HepG2 (cell line): ENCODE measurements around the gene ATG9A. TPM values are rescaled to one million over a fixed set of nuclear protein-coding genes. Genes with fewer than 3 reads are reported as not detected.

Experiments used
- AHR ChIP-seq: IDR thresholded peaks from 2 replicates; pipeline ENCODE4 v1.6.1; 2018; ENCODE audit warnings: missing genetic modification reagents, missing compliant biosample characterization
- BRCA1 ChIP-seq: sonication (generic); formaldehyde crosslinking; IDR thresholded peaks from 2 replicates; pipeline ENCODE4 v1.4.0; 2020; ENCODE audit warnings: missing genetic modification reagents
- HNF4A ChIP-seq: sonication (generic); formaldehyde crosslinking; IDR thresholded peaks from 2 replicates; pipeline ENCODE4 v1.4.0; 2020; ENCODE audit warnings: missing genetic modification reagents
- KLF9 ChIP-seq: IDR thresholded peaks from 2 replicates; pipeline ENCODE4 v1.6.1; 2016; ENCODE audit warnings: low read depth
- MED13 ChIP-seq: sonication (generic); formaldehyde crosslinking; IDR thresholded peaks from 2 replicates; pipeline ENCODE4 v1.5.0; 2020; ENCODE audit warnings: missing genetic modification reagents
- NFIB ChIP-seq: sonication (generic); formaldehyde crosslinking; IDR thresholded peaks from 2 replicates; pipeline ENCODE4 v1.9.0; 2021; ENCODE audit warnings: missing genetic modification reagents, mild to moderate bottlenecking, borderline replicate concordance
- NFRKB ChIP-seq: fragments of 450-650 bp; IDR thresholded peaks from 2 replicates; pipeline ENCODE4 v1.6.1; 2017
- RFX3 ChIP-seq: IDR thresholded peaks from 2 replicates; pipeline ENCODE4 v1.6.1; 2016; ENCODE audit warnings: missing biosample characterization, missing genetic modification reagents
- SOX13 ChIP-seq, 3 experiments: fragments of 450-650 bp in 1 of 3; sonication (generic) in 1 of 3; formaldehyde crosslinking in 1 of 3; IDR thresholded peaks in 2 of 3; conservative IDR thresholded peaks in 1 of 3; 2 replicates each; pipeline versions ENCODE4 v1.5.0 to v1.6.1; 2016 to 2020; ENCODE audit warnings: antibody characterized with exemption in 1 of 3, mild to moderate bottlenecking in 1 of 3, missing compliant biosample characterization in 1 of 3, missing genetic modification reagents in 1 of 3, moderate library complexity in 1 of 3
- THYN1 ChIP-seq: sonication (generic); formaldehyde crosslinking; IDR thresholded peaks from 2 replicates; pipeline ENCODE4 v1.8.1; 2023; ENCODE audit warnings: low read depth, mild to moderate bottlenecking, moderate library complexity, missing genetic modification reagents, borderline replicate concordance
- ZNF3 ChIP-seq: IDR thresholded peaks from 2 replicates; pipeline ENCODE4 v1.7.0; 2017; ENCODE audit warnings: inconsistent platforms
- ZNF343 ChIP-seq: sonication (generic); formaldehyde crosslinking; IDR thresholded peaks from 2 replicates; pipeline ENCODE4 v1.4.0; 2020; ENCODE audit warnings: mild to moderate bottlenecking, missing genetic modification reagents
- ZNF547 ChIP-seq: sonication (generic); formaldehyde crosslinking; IDR thresholded peaks from 2 replicates; pipeline ENCODE4 v1.5.1; 2020; ENCODE audit warnings: mild to moderate bottlenecking, missing genetic modification reagents
- ZNF678 ChIP-seq: sonication (generic); formaldehyde crosslinking; IDR thresholded peaks from 2 replicates; pipeline ENCODE4 v1.4.0; 2020; ENCODE audit warnings: mild to moderate bottlenecking, missing genetic modification reagents
- ZNF720 ChIP-seq: sonication (generic); formaldehyde crosslinking; IDR thresholded peaks from 2 replicates; pipeline ENCODE4 v1.4.0; 2020; ENCODE audit warnings: missing genetic modification reagents
- ZNF790 ChIP-seq: sonication (generic); formaldehyde crosslinking; IDR thresholded peaks from 2 replicates; pipeline ENCODE4 v1.8.0; 2022; ENCODE audit warnings: missing genetic modification reagents, mild to moderate bottlenecking, borderline replicate concordance
- polyA plus RNA-seq, 8 experiments: library from polyadenylated mRNA; depleted of rRNA in 3 of 8; stranded (reverse) in 7 of 8; unstranded in 1 of 8; fragments of >200 nt; fragmentation: Illumina TruSeq in 4 of 8; extraction: Trizol in 4 of 8; gene quantifications; 2 replicates each; pipeline versions ENCODE4 v1.2.1 to v1.2.3, GENCODE V29; 2011 to 2016; ENCODE audit warnings: low read depth in 4 of 8, missing spikeins in 1 of 8, mixed read lengths in 1 of 8; ENCODE audit not compliant: insufficient read depth in 1 of 8
- total RNA-seq, 5 experiments: library from RNA; depleted of rRNA; stranded (reverse); fragments of >200 nt; fragmentation: Illumina TruSeq; extraction: Trizol; gene quantifications; 2 replicates each; pipeline ENCODE4 v1.2.3, GENCODE V29; 2016; ENCODE audit warnings: low read depth in 1 of 5
- TF ChIP-seq, protein P1 (sequence below): fragments of 450-650 bp; IDR thresholded peaks from 2 replicates; pipeline ENCODE4 v1.6.1; 2016
- TF ChIP-seq, protein P2 (sequence below): sonication (generic); formaldehyde crosslinking; IDR thresholded peaks from 2 replicates; pipeline ENCODE4 v1.8.0; 2022; ENCODE audit warnings: mild to moderate bottlenecking, missing genetic modification reagents, borderline replicate concordance
- TF ChIP-seq, protein P3 (sequence below): sonication (generic); formaldehyde crosslinking; IDR thresholded peaks from 2 replicates; pipeline ENCODE4 v1.4.0; 2020; ENCODE audit warnings: missing genetic modification reagents, borderline replicate concordance
- TF ChIP-seq, protein P4 (sequence below): sonication (generic); formaldehyde crosslinking; IDR thresholded peaks from 2 replicates; pipeline ENCODE4 v1.8.0; 2022; ENCODE audit warnings: missing genetic modification reagents, mild to moderate bottlenecking, moderate library complexity, borderline replicate concordance
- TF ChIP-seq, protein P5 (sequence below): sonication (generic); formaldehyde crosslinking; IDR thresholded peaks from 2 replicates; pipeline ENCODE4 v1.8.1; 2023; ENCODE audit warnings: mild to moderate bottlenecking, missing genetic modification reagents, borderline replicate concordance

ATG9A gene
- total and polyA plus RNA-seq, 2 of the 13 experiments (the other 11 are each of a cell fraction or from before 2014, with no cell fraction given), result 35.0 to 131 TPM

DNA sequence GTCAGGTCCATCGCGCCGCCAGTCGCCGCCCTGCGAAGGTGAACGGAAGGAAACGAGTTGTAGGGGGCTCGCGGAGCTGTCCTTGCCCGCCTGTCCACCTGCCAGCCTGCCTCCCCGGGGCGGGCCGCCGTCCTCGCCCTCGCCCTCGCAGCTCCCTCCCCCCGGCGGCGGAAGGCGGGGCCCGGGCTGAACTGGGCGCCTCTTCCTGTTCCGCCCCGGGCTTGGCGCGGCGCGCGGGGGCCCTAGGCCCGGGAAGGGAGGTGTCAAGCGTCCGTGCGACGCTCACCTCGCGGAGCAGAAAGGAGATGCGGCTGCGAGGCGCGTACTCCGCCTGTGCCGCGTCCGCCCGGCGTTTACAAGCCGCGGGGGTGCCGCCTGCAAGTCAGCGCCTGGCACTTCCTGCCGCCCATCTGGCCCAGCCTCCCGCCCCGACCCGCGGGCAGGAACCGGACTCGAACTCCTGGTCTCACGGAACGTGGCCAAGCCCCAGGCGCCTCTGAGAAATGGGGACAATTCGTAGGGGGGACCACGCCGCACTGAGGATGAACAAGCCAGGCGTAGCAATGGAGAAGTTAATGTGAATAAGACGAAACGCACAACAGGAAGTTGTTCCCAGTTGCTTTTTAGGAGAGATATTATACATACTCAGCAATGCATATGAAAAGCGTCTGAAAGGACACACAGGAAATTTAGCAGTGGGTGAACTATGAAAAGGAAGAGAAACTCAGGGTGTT is 52.5 kb downstream of the ATG9A start, which contains the start of gene CNPPD1 (continued):
- TF ChIP-seq, protein P1, sequence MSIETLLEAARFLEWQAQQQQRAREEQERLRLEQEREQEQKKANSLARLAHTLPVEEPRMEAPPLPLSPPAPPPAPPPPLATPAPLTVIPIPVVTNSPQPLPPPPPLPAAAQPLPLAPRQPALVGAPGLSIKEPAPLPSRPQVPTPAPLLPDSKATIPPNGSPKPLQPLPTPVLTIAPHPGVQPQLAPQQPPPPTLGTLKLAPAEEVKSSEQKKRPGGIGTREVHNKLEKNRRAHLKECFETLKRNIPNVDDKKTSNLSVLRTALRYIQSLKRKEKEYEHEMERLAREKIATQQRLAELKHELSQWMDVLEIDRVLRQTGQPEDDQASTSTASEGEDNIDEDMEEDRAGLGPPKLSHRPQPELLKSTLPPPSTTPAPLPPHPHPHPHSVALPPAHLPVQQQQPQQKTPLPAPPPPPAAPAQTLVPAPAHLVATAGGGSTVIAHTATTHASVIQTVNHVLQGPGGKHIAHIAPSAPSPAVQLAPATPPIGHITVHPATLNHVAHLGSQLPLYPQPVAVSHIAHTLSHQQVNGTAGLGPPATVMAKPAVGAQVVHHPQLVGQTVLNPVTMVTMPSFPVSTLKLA, result no peak
- TF ChIP-seq MED13 (CRISPR knock-in tag) (peak; percentile 59; the same call in 1 of the 2 replicates), RFX3 (CRISPR knock-in tag) (no peak), BRCA1 (peak; percentile 93), ZNF343 (CRISPR knock-in tag) (peak; percentile 90; the same call in 1 of the 2 replicates), HNF4A (peak; percentile 35; the same call in 1 of the 2 replicates), KLF9 (CRISPR knock-in tag) (no peak), ZNF678 (CRISPR knock-in tag) (peak; percentile 96), SOX13 (IDR thresholded peaks at IDR 0.05) (no peak; the same call in 1 of the 2 replicates), SOX13 (CRISPR knock-in tag; conservative IDR thresholded peaks at IDR 0.05 in 1 of 2, IDR thresholded peaks at IDR 0.05 in 1 of 2) (peak in 1 of 2 experiments; percentile 74; a peak in 2 of 4 replicates), ZNF790 (CRISPR knock-in tag) (peak; percentile 61; the same call in 1 of the 2 replicates), ZNF3 (CRISPR knock-in tag) (peak; percentile 73), NFRKB (no peak), AHR (peak; percentile 57), ZNF720 (CRISPR knock-in tag) (no peak), NFIB (CRISPR knock-in tag) (no peak), ZNF547 (CRISPR knock-in tag) (peak; percentile 98), THYN1 (CRISPR knock-in tag) (no peak)
- TF ChIP-seq, protein P2, sequence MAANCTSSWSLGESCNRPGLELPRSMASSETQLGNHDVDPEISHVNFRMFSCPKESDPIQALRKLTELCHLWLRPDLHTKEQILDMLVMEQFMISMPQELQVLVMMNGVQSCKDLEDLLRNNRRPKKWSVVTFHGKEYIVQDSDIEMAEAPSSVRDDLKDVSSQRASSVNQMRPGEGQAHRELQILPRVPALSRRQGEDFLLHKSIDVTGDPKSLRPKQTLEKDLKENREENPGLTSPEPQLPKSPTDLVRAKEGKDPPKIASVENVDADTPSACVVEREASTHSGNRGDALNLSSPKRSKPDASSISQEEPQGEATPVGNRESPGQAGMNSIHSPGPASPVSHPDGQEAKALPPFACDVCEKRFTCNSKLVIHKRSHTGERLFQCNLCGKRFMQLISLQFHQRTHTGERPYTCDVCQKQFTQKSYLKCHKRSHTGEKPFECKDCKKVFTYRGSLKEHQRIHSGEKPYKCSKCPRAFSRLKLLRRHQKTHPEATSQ (CRISPR knock-in tag), result no peak
- TF ChIP-seq, protein P3, sequence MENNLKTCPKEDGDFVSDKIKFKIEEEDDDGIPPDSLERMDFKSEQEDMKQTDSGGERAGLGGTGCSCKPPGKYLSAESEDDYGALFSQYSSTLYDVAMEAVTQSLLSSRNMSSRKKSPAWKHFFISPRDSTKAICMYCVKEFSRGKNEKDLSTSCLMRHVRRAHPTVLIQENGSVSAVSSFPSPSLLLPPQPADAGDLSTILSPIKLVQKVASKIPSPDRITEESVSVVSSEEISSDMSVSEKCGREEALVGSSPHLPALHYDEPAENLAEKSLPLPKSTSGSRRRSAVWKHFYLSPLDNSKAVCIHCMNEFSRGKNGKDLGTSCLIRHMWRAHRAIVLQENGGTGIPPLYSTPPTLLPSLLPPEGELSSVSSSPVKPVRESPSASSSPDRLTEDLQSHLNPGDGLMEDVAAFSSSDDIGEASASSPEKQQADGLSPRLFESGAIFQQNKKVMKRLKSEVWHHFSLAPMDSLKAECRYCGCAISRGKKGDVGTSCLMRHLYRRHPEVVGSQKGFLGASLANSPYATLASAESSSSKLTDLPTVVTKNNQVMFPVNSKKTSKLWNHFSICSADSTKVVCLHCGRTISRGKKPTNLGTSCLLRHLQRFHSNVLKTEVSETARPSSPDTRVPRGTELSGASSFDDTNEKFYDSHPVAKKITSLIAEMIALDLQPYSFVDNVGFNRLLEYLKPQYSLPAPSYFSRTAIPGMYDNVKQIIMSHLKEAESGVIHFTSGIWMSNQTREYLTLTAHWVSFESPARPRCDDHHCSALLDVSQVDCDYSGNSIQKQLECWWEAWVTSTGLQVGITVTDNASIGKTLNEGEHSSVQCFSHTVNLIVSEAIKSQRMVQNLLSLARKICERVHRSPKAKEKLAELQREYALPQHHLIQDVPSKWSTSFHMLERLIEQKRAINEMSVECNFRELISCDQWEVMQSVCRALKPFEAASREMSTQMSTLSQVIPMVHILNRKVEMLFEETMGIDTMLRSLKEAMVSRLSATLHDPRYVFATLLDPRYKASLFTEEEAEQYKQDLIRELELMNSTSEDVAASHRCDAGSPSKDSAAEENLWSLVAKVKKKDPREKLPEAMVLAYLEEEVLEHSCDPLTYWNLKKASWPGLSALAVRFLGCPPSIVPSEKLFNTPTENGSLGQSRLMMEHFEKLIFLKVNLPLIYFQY, result peak; percentile 95
- TF ChIP-seq, protein P4, sequence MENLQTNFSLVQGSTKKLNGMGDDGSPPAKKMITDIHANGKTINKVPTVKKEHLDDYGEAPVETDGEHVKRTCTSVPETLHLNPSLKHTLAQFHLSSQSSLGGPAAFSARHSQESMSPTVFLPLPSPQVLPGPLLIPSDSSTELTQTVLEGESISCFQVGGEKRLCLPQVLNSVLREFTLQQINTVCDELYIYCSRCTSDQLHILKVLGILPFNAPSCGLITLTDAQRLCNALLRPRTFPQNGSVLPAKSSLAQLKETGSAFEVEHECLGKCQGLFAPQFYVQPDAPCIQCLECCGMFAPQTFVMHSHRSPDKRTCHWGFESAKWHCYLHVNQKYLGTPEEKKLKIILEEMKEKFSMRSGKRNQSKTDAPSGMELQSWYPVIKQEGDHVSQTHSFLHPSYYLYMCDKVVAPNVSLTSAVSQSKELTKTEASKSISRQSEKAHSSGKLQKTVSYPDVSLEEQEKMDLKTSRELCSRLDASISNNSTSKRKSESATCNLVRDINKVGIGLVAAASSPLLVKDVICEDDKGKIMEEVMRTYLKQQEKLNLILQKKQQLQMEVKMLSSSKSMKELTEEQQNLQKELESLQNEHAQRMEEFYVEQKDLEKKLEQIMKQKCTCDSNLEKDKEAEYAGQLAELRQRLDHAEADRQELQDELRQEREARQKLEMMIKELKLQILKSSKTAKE (CRISPR knock-in tag), result peak; percentile 87
- TF ChIP-seq, protein P5, sequence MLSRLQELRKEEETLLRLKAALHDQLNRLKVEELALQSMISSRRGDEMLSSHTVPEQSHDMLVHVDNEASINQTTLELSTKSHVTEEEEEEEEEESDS (CRISPR knock-in tag), result peak; percentile 76
